ENCODE results near the gene CYP3A7.
"Not testable (repeated sequence)": the region's sequence is repeated elsewhere in the genome, so short reads cannot be mapped to it uniquely, and the experiment has no call there.

The CYP3A7 gene

GRCh38 chr7:99698867-99699730, 35.9 kb downstream of the CYP3A7 start:
- DNase-seq, result not testable (repeated sequence)

GRCh38 chr7:99694912-99695304, 40.1 kb downstream of the CYP3A7 start:
- no peak for DNase-seq

- no peak for DNase-seq
Observed at GRCh38 chr7:99694201-99694911, 40.6 kb downstream of the CYP3A7 start.

GRCh38 chr7:99693427-99694200, 41.4 kb downstream of the CYP3A7 start:
- peak; percentile 19 for DNase-seq

DNA sequence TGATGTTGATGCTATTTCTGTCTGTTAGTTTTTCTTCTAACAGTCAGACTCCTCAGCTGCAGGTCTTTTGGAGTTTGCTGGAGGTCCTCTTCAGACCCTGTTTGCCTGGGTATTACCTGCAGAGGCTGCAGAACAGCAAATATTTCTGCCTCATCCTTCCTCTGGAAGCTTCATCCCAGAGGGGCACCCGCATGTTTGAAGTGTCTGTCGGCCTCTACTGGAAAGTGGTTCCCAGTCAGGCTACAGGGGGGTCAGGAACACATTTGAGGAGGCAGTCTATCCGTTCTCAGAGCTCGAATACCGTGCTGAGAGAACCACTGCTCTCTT, 41.9 kb downstream of the CYP3A7 start:
- DNase-seq, result no peak

DNA sequence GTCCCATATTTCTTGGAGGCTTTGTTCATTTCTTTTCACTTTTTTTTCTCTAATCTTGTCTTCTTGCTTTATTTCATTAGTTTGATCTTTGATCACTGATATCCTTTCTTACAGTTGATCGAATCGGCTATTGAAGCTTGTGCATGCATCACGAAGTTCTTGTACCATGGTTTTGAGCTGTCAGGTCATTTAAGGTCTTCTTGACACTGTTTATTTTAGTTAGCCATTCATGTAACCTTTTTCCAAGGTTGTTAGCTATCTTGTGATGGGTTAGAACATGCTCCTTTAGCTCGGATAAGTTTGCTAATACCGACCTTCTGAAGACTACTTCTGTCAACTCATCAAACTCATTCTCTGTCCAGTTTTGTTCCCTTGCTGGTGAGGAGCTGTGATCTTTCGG, 42.4 kb downstream of the CYP3A7 start:
- DNase-seq, result not testable (repeated sequence)

DNA sequence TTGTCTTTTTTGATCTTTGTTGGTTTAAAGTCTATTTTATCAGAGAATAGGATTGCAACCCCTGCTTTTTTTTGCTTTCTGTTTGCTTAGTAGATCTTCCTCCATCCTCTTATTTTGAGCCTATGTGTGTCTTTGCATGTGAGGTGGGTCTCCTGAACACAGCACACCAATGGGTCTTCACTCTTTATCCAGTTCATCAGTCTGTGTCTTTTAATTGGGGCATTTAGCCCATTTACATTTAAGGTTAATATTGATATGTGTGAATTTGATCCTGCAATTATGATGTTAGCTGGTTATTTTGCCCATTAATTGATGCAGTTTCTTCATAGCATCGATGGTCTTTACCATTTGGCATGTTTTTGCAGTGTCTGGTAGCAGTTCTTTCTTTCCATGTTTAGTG, 43.3 kb downstream of the CYP3A7 start:
- DNase-seq, result not testable (repeated sequence)

- DNase-seq, result not testable (repeated sequence)
Observed at GRCh38 chr7:99690918-99691317, 44.1 kb downstream of the CYP3A7 start.

DNA sequence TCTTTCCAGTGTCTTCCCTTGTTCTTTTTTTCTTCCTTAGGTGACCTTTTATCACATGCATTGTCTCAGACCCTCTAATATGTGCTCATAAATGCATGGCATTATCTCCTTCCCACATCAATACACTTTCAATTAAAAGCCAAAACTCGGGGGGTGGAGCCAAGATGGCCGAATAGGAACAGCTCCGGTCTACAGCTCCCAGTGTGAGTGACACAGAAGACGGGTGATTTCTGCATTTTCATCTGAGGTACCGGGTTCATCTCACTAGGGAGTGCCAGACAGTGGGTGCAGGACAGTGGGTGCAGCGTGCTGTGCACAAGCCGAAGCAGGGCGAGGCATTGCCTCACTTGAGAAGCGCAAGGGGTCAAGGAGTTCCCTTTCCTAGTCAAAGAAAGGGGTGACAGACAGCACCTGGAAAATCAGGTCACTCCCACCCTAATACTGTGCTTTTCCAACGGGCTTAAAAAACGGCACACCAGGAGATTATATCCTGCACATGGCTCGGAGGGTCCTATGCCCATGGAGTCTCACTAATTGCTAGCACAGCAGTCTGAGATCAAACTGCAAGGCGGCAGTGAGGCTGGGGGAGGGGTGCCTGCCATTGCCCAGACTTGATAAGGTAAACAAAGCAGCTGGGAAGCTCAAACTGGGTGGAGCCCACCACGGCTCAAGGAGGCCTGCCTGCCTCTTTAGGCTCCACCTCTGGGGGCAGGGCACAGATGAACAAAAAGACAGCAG, 49.0 kb downstream of the CYP3A7 start:
- not testable (repeated sequence) for DNase-seq

- DNase-seq, result no peak
Observed at GRCh38 chr7:99685129-99685758, 49.8 kb downstream of the CYP3A7 start.

DNA sequence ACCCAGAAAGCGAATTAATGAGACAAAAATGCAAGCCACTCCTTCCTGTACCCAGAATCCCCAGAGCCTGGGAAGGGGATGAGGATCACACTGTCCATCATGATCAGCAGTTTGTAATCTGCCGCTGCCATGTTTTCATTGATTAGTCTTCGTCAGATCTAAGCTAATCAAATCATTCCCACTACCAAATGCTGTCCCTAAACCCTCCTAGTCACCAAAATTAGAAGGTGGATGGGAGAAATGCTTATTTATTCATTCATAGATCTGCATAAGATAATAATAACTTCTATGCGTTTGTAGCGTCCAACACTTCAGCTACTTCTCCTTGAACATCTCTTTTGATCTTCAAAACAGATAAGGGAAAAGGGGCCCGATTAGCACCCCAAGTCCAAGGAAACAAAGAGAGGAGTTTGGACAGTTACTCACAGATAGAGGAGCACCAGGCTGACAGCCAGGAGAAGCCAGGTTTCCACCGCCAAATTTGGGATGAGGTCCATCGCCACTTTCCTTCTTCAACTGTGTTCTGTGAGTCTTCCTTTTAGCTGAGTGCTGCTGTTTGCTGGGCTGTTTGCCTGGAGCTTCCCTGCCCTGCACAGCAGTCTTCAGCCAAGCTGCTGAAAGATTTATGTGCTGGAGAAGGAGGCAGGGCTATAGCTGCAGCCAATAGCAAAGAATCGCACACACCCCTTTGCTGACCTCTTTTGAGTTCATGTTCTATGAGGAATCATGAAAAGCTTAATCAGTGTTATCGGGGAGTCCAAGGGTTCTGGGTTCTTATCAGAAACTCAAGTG, 55.4 kb downstream of the CYP3A7 start, which contains the start of gene CYP3A5:
Gene CYP3A5 (minus strand): TSS at position 597 of the 792 bp plus-strand sequence. CDS start 100 bp downstream, at position 497.
- DNase-seq, result no peak

GRCh38 chr7:99679032-99679399, 56.0 kb downstream of the CYP3A7 start:
- DNase-seq, result no peak

DNA sequence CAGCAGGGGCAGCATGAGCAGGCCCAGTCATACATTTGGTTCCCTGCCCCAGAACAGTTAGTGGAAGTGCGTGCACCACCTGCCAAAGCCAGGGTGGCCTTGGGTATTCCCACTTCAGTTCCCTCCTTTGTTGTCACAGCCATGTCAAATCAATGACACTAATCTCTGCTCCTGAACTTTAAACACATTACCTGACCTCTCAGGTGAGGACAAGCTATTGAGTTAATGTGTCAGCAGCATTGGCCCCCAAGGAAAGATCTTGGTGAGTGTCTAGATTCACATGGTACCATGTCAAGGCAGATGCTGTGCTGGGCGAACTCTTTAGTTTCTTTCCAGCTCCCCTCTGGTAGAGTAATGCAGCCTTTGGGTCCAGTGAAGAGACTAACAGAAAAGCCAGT, 57.3 kb downstream of the CYP3A7 start:
- no peak for DNase-seq

DNA sequence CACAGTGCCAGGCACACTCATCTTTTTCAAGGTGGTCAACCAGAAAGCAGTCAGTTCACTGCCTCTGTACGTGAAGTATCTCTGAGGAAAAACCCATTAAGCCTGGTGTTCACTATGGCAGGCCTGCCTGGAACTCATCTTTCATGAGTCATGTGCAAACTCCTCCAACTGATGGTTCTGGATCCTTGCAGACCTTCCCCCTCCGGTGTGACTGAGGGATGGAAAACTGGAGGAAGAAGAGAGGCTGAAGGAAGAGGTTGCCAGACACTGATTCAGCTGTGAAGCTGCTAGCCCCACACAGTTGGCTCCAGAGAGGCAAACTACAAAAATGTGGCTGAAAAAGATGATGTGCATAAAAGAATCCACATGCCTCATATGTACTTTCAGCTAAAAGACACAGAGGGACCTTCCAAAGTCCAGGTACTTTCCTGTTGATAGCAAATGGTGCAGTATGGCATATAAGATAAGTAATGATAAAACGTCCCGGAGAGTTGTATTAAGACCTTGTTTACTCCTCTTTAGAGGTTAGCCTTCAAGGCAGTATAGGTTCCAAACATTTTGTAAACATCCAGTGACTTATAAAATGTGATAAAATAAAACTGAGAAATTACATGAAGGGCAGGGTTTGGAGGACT, 57.9 kb downstream of the CYP3A7 start:
- no peak for DNase-seq

- DNase-seq, result no peak
Observed at GRCh38 chr7:99674995-99675742, 59.8 kb downstream of the CYP3A7 start.

DNA sequence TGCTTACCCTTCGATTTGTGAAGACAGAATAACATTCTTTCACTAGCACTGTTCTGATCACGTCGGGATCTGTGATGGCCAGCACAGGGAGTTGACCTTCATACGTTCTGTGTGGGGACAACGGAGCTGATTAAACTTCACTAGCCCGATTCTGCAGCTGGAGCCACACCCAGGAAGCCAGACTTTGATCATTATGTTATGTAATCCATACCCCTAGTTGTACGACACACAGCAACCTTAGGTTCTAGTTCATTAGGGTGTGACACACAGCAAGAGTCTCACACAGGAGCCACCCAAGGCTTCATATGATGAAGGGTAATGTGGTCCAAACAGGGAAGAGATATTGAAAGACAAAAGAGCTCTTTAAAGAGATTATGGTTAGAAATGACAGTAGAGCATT, 62.4 kb downstream of the CYP3A7 start:
- no peak for DNase-seq

- no peak for DNase-seq
Observed at GRCh38 chr7:99669782-99670181, 65.2 kb downstream of the CYP3A7 start.

- DNase-seq, result no peak
Observed at GRCh38 chr7:99668541-99668940, 66.5 kb downstream of the CYP3A7 start.

- no peak for DNase-seq
Observed at GRCh38 chr7:99667179-99667578, 67.8 kb downstream of the CYP3A7 start.

GRCh38 chr7:99666013-99666395, 69.0 kb downstream of the CYP3A7 start:
- no peak for DNase-seq
